Prostate gland (tissue), 2 donors: ENCODE data around the gene ZMYM1. TPM values are rescaled to one million over a fixed set of nuclear protein-coding genes. Genes with fewer than 3 reads are reported as not detected.

Source experiments
- DNase-seq: peaks from one replicate; pipeline ENCODE4 v3.0.0-alpha.2; 2019; ENCODE audit warnings: low spot score
- H3K27ac ChIP-seq, 2 donors: fragments of 200-600 bp; sonication (generic); 2 replicates each; pipeline ENCODE4 v1.5.1; 2017 to 2019
- H3K27me3 ChIP-seq: fragments of 200-600 bp; sonication (generic); replicated peaks from 2 replicates; pipeline ENCODE4 v1.5.1; 2019; ENCODE audit not compliant: insufficient read depth
- H3K36me3 ChIP-seq, 2 donors: fragments of 200-600 bp; sonication (generic); 1 replicate in 1 of 2; 2 replicates in 1 of 2; pipeline versions ENCODE4 v1.5.1 to v1.8.1; 2017 to 2019
- H3K4me1 ChIP-seq: fragments of 200-600 bp; sonication (generic); replicated peaks from 2 replicates; pipeline ENCODE4 v1.5.1; 2019
- H3K4me3 ChIP-seq, 2 donors: fragments of 200-600 bp; sonication (generic); 2 replicates each; pipeline ENCODE4 v1.5.1; 2017 to 2019
- H3K9me3 ChIP-seq: fragments of 200-600 bp; sonication (generic); 2 replicates; pipeline ENCODE4 v1.5.1; 2017
- CTCF ChIP-seq, 4 experiments: fragments of 200-600 bp in 2 of 4; fragments of 450-650 bp in 2 of 4; sonication (generic) in 2 of 4; IDR thresholded peaks; 1 replicate in 3 of 4; 2 replicates in 1 of 4; pipeline ENCODE4 v1.5.1; 2016 to 2019; ENCODE audit warnings: antibody characterized with exemption in 4 of 4, mild to moderate bottlenecking in 2 of 4, moderate library complexity in 2 of 4
- POLR2A ChIP-seq: fragments of 450-650 bp; IDR thresholded peaks from one replicate; pipeline ENCODE4 v1.6.1; 2016; ENCODE audit warnings: antibody characterized with exemption, mild to moderate bottlenecking
- POLR2AphosphoS5 ChIP-seq: sonication (generic); formaldehyde crosslinking; IDR thresholded peaks from one replicate; pipeline ENCODE4 v1.6.1; 2017; ENCODE audit warnings: antibody characterized with exemption
- WGBS: methylation state at CpG from one replicate; pipeline ENCODE4 v1.1.5; 2018; 5-methylcytosine and 5-hydroxymethylcytosine counted together
- intact Hi-C: fragments of 100-400 bp; cut with DNase I; formaldehyde crosslinking; loops from one replicate; pipeline ENCODE4 v1.14.2; 2022
- total RNA-seq, 2 donors: library from RNA; depleted of rRNA; stranded (reverse); fragments of >200 nt; gene quantifications; one replicate each; pipeline ENCODE4 v1.1.0, GENCODE V29; 2016

The ZMYM1 gene
- total RNA-seq, 2 donors from 2014 or later = 12.0 to 31.5 TPM

- Histone ChIP-seq H3K9me3 (no peaks in the 10 kb centered on the region), H3K27ac (no peak overlapping the region), H3K4me1 (no peaks in the 10 kb centered on the region), H3K4me3 (no peak overlapping the region), H3K36me3 (no peaks in the 10 kb centered on the region), H3K27me3 (no peaks in the 10 kb centered on the region)
- intact Hi-C loops = no loop called here
- WGBS = 96% methylated on average over 1 of the region's 1 CpG
- DNase-seq = no peak
- TF ChIP-seq POLR2AphosphoS5 = no peak
- TF ChIP-seq POLR2A = no peak
- no peak for TF ChIP-seq CTCF (IDR thresholded peaks at IDR 0.05)
Observed at GRCh38 chr1:35111106-35111505, 31.9 kb downstream of the ZMYM1 start.

- intact Hi-C loops = no loop called here
Observed at GRCh38 chr1:35112668-35113067, 33.5 kb downstream of the ZMYM1 start.

GRCh38 chr1:35115459-35116383 is 36.5 kb downstream of the ZMYM1 start:
- no peak overlapping the region for H3K4me3 ChIP-seq
- H3K9me3 ChIP-seq = no peaks in the 10 kb centered on the region
- no peaks in the 10 kb centered on the region for H3K27me3 ChIP-seq
- H3K4me1 ChIP-seq = no peaks in the 10 kb centered on the region
- WGBS = 69% methylated on average over 8 of the region's 8 CpGs
- no peaks in the 10 kb centered on the region for H3K36me3 ChIP-seq
- no peak overlapping the region for H3K27ac ChIP-seq
- no peak for DNase-seq
- TF ChIP-seq POLR2A (no peak), CTCF (IDR thresholded peaks at IDR 0.05) (no peak), POLR2AphosphoS5 (no peak)
- intact Hi-C loops = no loop called here

More at GRCh38 chr1:35112668-35113067, 33.5 kb downstream of the ZMYM1 start:
- H3K9me3 ChIP-seq = no peaks in the 10 kb centered on the region
- TF ChIP-seq POLR2AphosphoS5 (no peak), CTCF (IDR thresholded peaks at IDR 0.05) (no peak), POLR2A (no peak)
- no peaks in the 10 kb centered on the region for H3K27me3 ChIP-seq
- no peak overlapping the region for H3K27ac ChIP-seq
- WGBS = 81% methylated on average over 4 of the region's 4 CpGs
- H3K4me1 ChIP-seq = no peaks in the 10 kb centered on the region
- no peak overlapping the region for H3K4me3 ChIP-seq
- DNase-seq = no peak
- H3K36me3 ChIP-seq = no peaks in the 10 kb centered on the region

GRCh38 chr1:35120458-35121133 is 41.4 kb downstream of the ZMYM1 start:
- Histone ChIP-seq H3K4me1 (no peaks in the 10 kb centered on the region), H3K36me3 (no peaks in the 10 kb centered on the region), H3K9me3 (no peaks in the 10 kb centered on the region), H3K27ac (no peak overlapping the region), H3K27me3 (no peaks in the 10 kb centered on the region), H3K4me3 (peak overlapping the region in 1 of 2 donors; percentile 12)
- DNase-seq = no peak
- WGBS = 33% methylated on average over 24 of the region's 36 CpGs
- intact Hi-C loops = no loop called here
- TF ChIP-seq POLR2A (no peak), POLR2AphosphoS5 (no peak), CTCF (IDR thresholded peaks at IDR 0.05) (no peak)
